ENCODE results near the gene CCL5.

DNA sequence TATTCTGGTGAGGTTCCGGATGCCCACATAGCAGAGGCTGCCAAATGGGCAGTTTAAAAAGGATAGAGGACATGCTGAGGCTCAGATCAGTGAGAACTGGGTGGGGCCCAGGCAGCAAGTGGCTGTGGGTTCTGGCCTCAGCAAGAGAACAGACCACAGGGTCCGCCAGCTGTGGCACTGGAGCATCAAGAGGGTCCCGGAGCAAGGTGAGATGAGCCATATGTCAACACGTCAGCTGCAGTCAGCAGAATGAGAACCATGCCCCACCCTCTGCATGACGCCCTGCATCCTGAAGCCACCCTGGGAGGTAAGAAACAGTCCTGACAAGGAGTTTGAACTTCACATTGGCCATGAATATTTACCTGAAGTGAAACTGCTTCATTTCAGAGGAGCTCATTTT lies 20.1 kb upstream of the CCL5 start:
- TF ChIP-seq, protein P1, sequence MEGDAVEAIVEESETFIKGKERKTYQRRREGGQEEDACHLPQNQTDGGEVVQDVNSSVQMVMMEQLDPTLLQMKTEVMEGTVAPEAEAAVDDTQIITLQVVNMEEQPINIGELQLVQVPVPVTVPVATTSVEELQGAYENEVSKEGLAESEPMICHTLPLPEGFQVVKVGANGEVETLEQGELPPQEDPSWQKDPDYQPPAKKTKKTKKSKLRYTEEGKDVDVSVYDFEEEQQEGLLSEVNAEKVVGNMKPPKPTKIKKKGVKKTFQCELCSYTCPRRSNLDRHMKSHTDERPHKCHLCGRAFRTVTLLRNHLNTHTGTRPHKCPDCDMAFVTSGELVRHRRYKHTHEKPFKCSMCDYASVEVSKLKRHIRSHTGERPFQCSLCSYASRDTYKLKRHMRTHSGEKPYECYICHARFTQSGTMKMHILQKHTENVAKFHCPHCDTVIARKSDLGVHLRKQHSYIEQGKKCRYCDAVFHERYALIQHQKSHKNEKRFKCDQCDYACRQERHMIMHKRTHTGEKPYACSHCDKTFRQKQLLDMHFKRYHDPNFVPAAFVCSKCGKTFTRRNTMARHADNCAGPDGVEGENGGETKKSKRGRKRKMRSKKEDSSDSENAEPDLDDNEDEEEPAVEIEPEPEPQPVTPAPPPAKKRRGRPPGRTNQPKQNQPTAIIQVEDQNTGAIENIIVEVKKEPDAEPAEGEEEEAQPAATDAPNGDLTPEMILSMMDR (conservative IDR thresholded peaks at IDR 0.05; ENCODE audit: low read depth, low read length) = no peak
- TF ChIP-seq EZH2 (IDR thresholded peaks at IDR 0.05; ENCODE audit: low read length, unreplicated experiment) = no peak
- TF ChIP-seq EZH2phosphoT487 (IDR thresholded peaks at IDR 0.05; ENCODE audit: borderline replicate concordance, low read length) = no peak
